GM19351 (cell line): ENCODE measurements around the gene MACROH2A1.

ENCODE experiments used
- ATAC-seq: cut with Tn5 transposase; IDR thresholded peaks from one replicate; pipeline ENCODE4 v1.9.1; 2021; ENCODE audit warnings: mild to moderate bottlenecking, moderate library complexity; ENCODE audit not compliant: unreplicated experiment

MACROH2A1 gene

GRCh38 chr5:135296900-135297816 is 101.9 kb downstream of the MACROH2A1 start:
- no peak for ATAC-seq

- ATAC-seq = no peak
These were observed 103.2 kb downstream of the MACROH2A1 start for GRCh38 chr5:135295852-135296251.

DNA sequence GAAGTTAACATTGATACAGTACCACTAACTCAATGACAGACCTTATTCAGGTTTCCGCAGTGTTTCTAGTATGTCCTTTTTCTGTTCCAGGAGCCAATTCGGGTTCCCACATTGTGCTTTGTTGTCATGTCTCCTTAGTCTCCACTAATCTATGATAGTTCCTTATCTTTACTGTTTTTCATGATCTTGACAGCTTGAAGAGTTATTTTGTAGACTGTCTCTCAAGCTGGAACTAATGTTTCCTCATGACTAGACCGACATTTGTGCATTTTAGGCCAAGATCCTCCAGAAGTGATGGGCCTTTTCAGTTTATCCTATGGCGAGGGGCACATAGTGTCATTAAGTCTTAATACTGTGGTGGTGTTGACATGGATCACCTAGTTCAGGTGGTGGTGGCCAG is 104.2 kb downstream of the MACROH2A1 start:
- no peak for ATAC-seq

GRCh38 chr5:135289651-135290050 is 109.4 kb downstream of the MACROH2A1 start:
- ATAC-seq = no peak

GRCh38 chr5:135287551-135287950 is 111.5 kb downstream of the MACROH2A1 start:
- ATAC-seq = no peak
